LNCAP (cell line): Measurements from ENCODE around the gene TEC.

Experiments used
- TF ChIP-seq, protein P1 (sequence below): fragments of 450-650 bp; IDR thresholded peaks from 2 replicates; pipeline ENCODE4 v1.5.1; 2017; ENCODE audit warnings: mild to moderate bottlenecking

The TEC gene

DNA sequence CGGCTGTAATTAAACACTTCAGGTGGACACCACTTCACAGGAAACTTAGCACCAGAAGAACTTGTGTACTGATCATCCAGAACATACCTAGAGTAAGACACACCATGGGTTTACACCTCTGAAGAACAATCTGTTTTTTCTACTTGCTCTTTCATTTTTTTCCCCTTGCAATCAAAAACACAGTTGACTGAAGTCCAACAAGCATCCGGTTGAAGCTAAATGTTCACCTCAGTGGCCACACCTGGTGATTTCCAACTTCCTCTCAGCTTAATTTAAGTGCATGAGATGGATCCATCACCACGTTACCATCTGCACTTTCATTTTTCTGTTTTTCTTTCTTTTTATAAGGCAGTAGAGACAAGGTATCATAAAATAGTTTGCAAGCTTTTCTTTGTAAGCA lies 130.7 kb downstream of the TEC start:
- TF ChIP-seq, protein P1, sequence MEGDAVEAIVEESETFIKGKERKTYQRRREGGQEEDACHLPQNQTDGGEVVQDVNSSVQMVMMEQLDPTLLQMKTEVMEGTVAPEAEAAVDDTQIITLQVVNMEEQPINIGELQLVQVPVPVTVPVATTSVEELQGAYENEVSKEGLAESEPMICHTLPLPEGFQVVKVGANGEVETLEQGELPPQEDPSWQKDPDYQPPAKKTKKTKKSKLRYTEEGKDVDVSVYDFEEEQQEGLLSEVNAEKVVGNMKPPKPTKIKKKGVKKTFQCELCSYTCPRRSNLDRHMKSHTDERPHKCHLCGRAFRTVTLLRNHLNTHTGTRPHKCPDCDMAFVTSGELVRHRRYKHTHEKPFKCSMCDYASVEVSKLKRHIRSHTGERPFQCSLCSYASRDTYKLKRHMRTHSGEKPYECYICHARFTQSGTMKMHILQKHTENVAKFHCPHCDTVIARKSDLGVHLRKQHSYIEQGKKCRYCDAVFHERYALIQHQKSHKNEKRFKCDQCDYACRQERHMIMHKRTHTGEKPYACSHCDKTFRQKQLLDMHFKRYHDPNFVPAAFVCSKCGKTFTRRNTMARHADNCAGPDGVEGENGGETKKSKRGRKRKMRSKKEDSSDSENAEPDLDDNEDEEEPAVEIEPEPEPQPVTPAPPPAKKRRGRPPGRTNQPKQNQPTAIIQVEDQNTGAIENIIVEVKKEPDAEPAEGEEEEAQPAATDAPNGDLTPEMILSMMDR: no peak

DNA sequence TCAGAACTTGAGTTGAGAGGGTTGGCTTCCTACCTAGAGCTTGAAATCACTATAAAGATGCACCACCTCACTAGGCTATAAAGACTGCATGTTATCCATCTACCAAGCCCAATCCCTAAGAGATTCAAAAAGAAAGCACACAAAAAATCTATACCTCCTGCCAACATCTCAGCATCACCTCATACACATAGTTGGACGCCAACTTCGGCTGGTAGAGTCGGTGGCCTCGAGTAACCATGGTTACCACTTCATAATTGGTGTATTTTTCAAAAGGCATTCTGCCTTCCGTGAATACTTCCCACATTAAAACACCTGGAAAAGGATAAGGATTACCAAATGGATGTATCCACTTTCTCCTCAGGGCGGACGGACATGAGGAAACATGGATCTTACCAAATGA lies 131.1 kb downstream of the TEC start:
- TF ChIP-seq, protein P1: no peak

DNA sequence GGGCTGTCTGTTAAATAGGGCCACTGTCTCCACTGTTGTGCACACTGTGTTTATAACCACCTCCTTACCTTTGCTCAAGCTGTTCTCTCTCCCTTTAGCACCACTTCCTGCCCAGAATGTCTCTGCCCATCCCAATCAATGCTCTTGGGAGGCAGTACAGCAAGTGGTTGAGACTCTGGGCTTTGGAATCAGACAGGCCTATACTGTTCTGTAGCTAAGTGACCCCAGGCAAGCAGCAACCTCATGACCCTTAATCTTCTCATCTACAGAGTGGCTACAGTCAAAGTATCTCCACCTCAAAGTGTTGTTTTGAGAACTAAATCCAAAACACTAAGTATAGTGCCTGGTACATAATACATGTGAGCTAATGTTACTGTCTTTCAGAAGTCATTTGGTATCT lies 131.8 kb downstream of the TEC start:
- TF ChIP-seq, protein P1: no peak

DNA sequence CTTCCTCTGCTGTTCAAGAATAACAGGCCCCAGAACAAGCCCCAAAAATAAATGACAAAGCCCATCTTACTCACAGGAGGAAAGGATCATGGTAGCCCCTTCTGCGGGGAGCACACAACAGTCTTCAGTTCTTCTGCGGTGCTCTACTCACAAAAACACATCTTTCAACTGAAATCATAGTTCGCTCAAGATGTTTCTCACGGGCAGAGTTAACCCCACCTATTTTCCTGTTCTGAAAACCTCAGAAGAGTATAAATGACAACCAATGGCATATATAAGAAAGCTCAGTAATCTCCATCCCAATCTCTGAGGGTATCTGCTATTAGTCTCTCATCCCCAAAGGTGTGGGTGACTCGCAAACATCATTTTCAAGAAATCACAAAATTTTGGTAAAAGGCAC lies 135.6 kb downstream of the TEC start, which contains the start of gene TXK:
Gene TXK, minus strand, starts transcription at position 170 of the 400 bp plus-strand sequence. Its CDS starts 80 bp downstream, at position 90.
- TF ChIP-seq, protein P1: no peak

DNA sequence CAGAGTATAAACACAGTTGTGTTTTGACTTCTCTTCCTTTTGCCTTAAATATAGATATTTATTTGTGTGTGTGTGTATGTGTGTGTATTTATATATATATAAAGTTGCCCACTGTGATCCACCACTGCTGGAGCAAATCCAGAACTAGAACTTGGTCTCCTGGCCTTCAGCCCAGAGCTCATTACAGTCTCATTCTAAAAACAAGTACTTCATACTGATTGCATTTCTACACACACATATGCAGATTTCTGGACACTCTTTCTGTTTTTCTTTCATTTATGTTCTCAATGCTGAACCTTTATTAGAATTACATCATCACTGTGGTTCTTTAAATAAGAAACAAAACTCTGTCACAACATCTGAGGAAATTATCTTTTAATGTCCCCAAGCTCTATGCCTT lies 136.0 kb downstream of the TEC start:
- TF ChIP-seq, protein P1: no peak

DNA sequence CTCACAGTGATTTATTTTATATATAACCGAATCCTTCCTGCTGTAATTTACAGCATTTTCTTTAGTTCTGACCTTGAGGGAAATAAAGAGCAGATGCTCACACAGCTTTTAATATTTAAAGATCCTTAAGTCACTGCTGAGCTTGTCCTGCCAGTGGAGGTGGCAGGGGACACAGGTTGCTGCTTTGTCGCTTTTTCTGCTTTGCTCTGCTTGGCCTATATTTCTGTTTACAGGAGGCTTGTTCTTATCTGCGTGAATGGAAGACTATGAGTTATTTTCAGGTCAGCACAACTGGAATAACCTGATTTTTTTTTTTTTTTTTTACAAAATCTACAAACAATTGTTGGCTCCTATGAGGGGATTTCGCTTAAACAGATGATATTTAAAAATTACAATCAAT lies 137.9 kb downstream of the TEC start:
- TF ChIP-seq, protein P1: no peak

DNA sequence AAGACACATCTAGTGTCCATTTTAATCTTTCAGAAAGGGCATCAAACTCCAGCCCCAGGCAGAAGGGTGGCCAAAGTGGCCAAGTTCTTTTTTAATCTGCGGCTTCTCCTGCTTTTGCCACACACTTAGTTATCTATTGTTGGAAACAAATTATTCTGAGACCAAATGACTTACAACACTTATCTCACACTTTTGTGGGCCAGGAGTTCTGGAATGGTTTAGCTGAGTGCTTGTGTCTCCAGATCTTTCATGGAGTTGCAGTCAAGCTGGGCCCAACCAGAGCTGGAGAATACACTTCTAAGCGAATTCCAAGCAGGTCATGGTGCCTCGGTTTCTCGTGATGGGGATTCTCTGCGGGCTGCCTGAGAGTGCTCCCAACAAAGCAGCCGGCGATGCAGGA lies 139.5 kb downstream of the TEC start:
- TF ChIP-seq, protein P1: no peak

DNA sequence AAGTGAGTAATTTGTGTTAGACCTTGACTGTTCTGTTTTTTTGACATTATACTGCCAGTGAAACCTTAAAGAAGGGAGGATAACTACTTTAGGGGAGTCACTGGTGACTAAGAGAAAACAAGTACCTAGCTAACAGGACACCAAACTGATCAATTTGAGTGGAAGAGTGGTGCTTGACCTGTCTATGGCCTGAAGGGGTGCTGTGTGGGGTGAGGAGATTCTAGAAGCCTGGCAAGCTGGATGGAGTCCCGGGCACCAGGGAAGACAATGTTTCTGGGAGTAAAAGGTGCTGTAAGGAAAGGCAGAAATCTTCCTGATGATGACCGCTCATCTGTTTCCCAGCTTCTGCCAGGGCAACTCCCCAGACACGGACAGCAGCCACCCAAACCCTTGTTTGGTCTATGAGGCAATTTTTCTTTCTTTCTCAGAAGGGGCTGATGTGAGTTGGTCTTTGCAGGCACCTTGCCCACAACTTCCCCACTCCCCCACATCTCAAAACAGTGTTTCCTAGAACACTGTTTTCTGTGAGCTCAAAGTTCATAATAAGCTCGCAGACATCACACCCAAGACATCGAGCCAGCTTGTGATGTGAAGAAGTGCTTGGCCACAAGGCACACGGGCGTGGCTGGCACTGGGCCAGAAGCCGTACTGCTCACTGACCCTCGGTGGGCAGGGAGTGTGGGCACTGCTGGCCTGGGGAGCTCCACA lies 140.2 kb downstream of the TEC start:
- TF ChIP-seq, protein P1: no peak
